Stomach smooth muscle (tissue), 2 donors: ENCODE results near the gene CIP2A.
"Not testable (repeated sequence)": the region's sequence is repeated elsewhere in the genome, so short reads cannot be mapped to it uniquely, and the experiment has no call there.

ENCODE experiments used
- H3K27ac ChIP-seq: one replicate; pipeline ENCODE4 v1.7.0; 2013; ENCODE audit warnings: mild to moderate bottlenecking, low read length, inconsistent platforms
- H3K27me3 ChIP-seq, 2 donors: one replicate each; pipeline ENCODE4 v1.7.0; 2013; ENCODE audit warnings: low read length in 2 of 2; ENCODE audit not compliant: insufficient read depth in 2 of 2, control insufficient read depth in 1 of 2
- H3K36me3 ChIP-seq, 2 donors: one replicate each; pipeline ENCODE4 v1.7.0; 2013; ENCODE audit warnings: low read length in 2 of 2; ENCODE audit not compliant: control insufficient read depth in 2 of 2, insufficient read depth in 2 of 2
- H3K4me1 ChIP-seq: one replicate; pipeline ENCODE4 v1.7.0; 2013; ENCODE audit warnings: low read length; ENCODE audit not compliant: control insufficient read depth, insufficient read depth
- H3K4me3 ChIP-seq, 2 donors: one replicate each; pipeline ENCODE4 v1.7.0; 2013; ENCODE audit warnings: low read length in 2 of 2
- H3K9ac ChIP-seq, 2 donors: one replicate each; pipeline ENCODE4 v1.7.0; 2013; ENCODE audit warnings: low read length in 2 of 2, mild to moderate bottlenecking in 1 of 2
- H3K9me3 ChIP-seq, 2 donors: one replicate each; pipeline ENCODE4 v1.7.0; 2013; ENCODE audit warnings: low read length in 2 of 2; ENCODE audit not compliant: control insufficient read depth in 2 of 2
- donor health status: healthy.
- donor health status: Pancreatic carcinoma.

CIP2A gene

GRCh38 chr3:108589081-108589997, at the start of gene CIP2A, which contains the start of gene DZIP3:
Gene CIP2A, minus strand, starts transcription at chr3:108589438. Its CDS starts 63 bp downstream, at chr3:108589375.
Gene DZIP3, plus strand, starts transcription at chr3:108589722. Its CDS starts 15,685 bp downstream, at chr3:108605407.
- peaks cover 4% of the 10 kb centered on the region for H3K4me1 ChIP-seq
- no peaks in the 10 kb centered on the region for H3K9me3 ChIP-seq
- peak within 1 kb of the TSS; percentile 93 to 96 for H3K9ac ChIP-seq
- no peaks in the 10 kb centered on the region for H3K27me3 ChIP-seq
- H3K27ac ChIP-seq: peak within 1 kb of the TSS; percentile 79
- H3K36me3 ChIP-seq: no peaks in the 10 kb centered on the region
- H3K4me3 ChIP-seq: peak within 1 kb of the TSS; percentile 78 to 89

- Histone ChIP-seq H3K27ac (no peak overlapping the region), H3K4me3 (no peak overlapping the region), H3K36me3 (peaks cover 3 to 5% of the 10 kb centered on the region in 2 donors), H3K4me1 (no peaks in the 10 kb centered on the region), H3K9ac (no peak overlapping the region), H3K27me3 (no peaks in the 10 kb centered on the region), H3K9me3 (no peaks in the 10 kb centered on the region)
Measured at GRCh38 chr3:108629974-108630373, 40.7 kb upstream of the CIP2A start.

DNA sequence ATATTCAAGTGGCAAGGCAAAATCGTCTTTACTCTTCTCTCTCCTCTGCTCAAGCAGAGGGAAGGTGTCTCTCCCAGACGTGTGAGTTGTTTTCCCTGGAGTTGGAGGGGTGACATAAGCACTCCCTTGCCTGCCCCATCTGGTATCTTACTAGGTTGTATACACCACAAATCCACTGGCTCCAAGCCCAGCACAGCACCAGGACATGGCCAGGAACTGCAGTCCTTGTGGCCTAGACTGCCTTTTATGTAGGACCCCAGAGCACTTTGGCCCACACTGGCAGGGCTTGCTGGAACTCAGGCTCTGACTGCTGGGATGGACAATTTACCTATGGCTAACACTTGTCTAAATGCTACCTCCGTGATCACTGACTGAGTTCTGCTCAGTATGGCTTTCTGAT, 34.3 kb upstream of the CIP2A start:
- H3K4me1 ChIP-seq: no peaks in the 10 kb centered on the region

DNA sequence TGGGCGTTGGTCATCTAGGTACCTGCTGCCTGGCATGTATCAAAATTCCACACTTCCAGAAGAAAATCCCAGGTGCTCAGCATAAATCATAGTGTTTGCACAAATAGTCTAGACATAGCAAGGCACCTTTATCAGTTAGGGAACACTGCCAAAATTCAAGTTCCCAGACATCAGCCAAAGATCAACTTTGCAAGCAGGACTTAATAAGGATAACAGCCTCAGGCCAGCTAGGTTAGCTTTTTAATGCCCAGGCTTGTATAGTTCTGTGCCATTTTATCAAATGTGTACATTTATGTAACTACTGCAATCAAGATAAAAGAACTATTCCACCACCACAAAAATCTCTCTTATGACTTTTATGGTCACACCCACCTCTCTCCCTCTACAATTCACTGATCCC, 31.0 kb upstream of the CIP2A start:
- Histone ChIP-seq H3K9ac (no peak overlapping the region), H3K27me3 (no peaks in the 10 kb centered on the region), H3K27ac (no peak overlapping the region), H3K9me3 (no peaks in the 10 kb centered on the region), H3K4me1 (no peaks in the 10 kb centered on the region), H3K4me3 (no peak overlapping the region), H3K36me3 (peaks cover 5% of the 10 kb centered on the region in 2 donors)

More for the DNA sequence above, 34.3 kb upstream of the CIP2A start:
- Histone ChIP-seq H3K9me3 (no peaks in the 10 kb centered on the region), H3K4me3 (no peak overlapping the region), H3K27me3 (no peaks in the 10 kb centered on the region), H3K36me3 (peaks cover 2 to 5% of the 10 kb centered on the region in 2 donors), H3K9ac (no peak overlapping the region), H3K27ac (no peak overlapping the region)

DNA sequence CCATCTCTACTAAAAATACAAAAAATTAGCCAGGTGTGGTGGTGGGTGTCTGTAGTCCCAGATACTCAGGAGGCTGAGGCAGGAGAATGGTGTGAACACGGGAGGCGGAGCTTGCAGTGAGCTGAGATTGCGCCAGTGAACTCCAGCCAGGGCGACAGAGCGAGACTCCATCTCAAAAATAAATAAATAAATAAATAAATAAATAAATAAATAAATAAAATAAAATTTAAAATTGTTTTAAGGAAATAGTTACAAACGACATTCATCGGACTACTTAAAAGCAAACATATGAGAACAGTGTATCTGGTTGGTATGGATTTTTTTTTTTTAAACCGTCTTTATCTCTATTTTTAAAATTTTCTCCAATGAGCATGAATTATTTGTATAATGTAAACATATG, 26.9 kb upstream of the CIP2A start:
- H3K9ac ChIP-seq, H3K27ac ChIP-seq, H3K4me1 ChIP-seq, H3K4me3 ChIP-seq, H3K27me3 ChIP-seq, H3K36me3 ChIP-seq, H3K9me3 ChIP-seq: not testable (repeated sequence)

- Histone ChIP-seq H3K27me3 (no peaks in the 10 kb centered on the region), H3K9me3 (no peaks in the 10 kb centered on the region), H3K4me1 (no peaks in the 10 kb centered on the region), H3K9ac (no peak overlapping the region), H3K4me3 (no peak overlapping the region), H3K36me3 (peaks cover 3 to 4% of the 10 kb centered on the region in 2 donors), H3K27ac (no peak overlapping the region)
Measured at GRCh38 chr3:108610651-108611050, 21.4 kb upstream of the CIP2A start.

- H3K27ac ChIP-seq: no peak overlapping the region
- peaks cover 3 to 4% of the 10 kb centered on the region in 2 donors for H3K36me3 ChIP-seq
- no peak overlapping the region for H3K9ac ChIP-seq
- H3K9me3 ChIP-seq: no peaks in the 10 kb centered on the region
- H3K4me3 ChIP-seq: no peak overlapping the region
- H3K27me3 ChIP-seq: no peaks in the 10 kb centered on the region
- H3K4me1 ChIP-seq: no peaks in the 10 kb centered on the region
Measured at GRCh38 chr3:108608750-108609149, 19.5 kb upstream of the CIP2A start.

DNA sequence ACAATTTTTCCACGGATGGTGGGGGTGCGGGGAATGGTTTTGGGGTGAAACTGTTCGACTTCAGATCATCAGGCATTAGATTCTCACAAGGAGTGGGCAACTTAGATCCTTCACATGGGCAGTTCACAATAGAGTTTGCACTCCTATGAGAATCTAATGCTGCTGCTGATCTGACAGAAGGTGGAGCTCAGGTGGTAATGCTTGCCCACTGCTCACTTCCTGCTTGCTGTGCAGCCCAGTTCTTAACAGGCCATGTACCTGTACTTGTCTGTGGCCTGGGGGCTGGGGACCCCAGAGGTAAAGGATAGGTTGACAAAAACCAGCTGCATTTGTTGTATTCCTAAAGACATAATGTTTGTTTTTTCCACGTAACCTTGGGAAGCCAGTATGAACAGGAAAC, 16.3 kb upstream of the CIP2A start:
- Histone ChIP-seq H3K27ac (no peak overlapping the region), H3K36me3 (peaks cover 3 to 4% of the 10 kb centered on the region in 2 donors), H3K9ac (no peak overlapping the region), H3K27me3 (no peaks in the 10 kb centered on the region), H3K4me3 (no peak overlapping the region), H3K4me1 (no peaks in the 10 kb centered on the region), H3K9me3 (no peaks in the 10 kb centered on the region)

DNA sequence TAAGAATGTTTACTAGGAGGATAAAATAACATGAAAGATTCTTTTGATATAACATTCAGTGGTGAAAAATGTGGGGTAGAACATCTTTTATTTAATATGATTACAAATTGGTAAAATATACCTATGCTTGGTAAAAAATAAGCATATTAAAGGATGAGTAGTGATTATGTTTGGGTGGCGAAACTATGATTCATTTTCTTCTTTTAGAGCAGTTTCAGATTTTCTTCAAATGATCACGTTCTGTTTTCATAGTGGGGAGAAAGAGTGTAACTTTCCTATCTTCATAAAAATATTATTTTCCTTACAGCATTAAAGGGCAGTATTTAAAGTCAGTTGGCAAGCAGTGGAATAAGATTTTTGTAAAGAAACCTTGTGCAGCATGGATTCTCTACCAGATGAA, 15.8 kb upstream of the CIP2A start:
- Histone ChIP-seq H3K27ac (no peak overlapping the region), H3K4me1 (no peaks in the 10 kb centered on the region), H3K4me3 (no peak overlapping the region), H3K9ac (no peak overlapping the region), H3K9me3 (no peaks in the 10 kb centered on the region), H3K27me3 (no peaks in the 10 kb centered on the region), H3K36me3 (peaks cover 0 to 4% of the 10 kb centered on the region in 2 donors)

DNA sequence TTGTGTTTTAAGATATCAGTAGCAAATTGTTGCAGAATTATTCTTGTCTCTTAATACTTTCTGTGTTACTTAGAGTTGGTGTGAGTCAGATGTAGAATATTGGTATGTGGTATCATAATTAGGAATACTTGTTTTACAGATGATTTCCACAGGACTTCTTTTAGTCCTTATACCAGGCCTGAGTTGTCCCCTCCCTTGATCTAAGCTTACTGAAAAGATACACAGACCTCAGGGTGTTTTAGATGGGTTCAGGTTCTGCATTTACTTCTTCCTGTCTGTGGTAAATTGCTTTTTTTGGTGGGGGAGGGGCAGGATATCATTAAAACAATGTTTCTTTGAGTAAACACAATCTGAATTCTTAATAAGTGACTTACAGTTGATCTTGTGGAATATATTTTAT, 14.5 kb upstream of the CIP2A start:
- no peak overlapping the region for H3K4me3 ChIP-seq
- no peaks in the 10 kb centered on the region for H3K27me3 ChIP-seq
- H3K27ac ChIP-seq: no peak overlapping the region
- H3K4me1 ChIP-seq: no peaks in the 10 kb centered on the region
- H3K9me3 ChIP-seq: no peaks in the 10 kb centered on the region
- H3K9ac ChIP-seq: no peak overlapping the region
- no peaks in the 10 kb centered on the region for H3K36me3 ChIP-seq

DNA sequence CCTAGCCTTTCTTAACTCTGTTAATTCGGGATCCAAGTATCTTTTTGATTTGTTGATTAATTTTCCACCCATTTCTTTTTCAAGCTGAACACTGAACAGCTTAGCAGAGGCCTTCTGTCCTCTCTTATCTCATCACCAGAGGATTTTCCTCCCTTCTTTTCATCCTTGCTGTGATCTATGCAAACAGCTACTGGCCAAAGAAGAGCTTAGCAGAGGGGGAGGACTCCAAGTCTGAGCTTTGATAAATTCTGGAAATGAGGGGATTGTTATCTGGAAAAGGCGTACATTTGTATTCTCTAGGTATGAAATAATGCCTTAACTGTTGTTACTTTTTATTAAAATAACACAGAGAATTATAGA, 13.7 kb upstream of the CIP2A start:
- Histone ChIP-seq H3K4me3 (no peak overlapping the region), H3K36me3 (no peaks in the 10 kb centered on the region), H3K27me3 (no peaks in the 10 kb centered on the region), H3K27ac (no peak overlapping the region), H3K4me1 (no peaks in the 10 kb centered on the region), H3K9ac (no peak overlapping the region), H3K9me3 (no peaks in the 10 kb centered on the region)
